ENCODE measurements around the gene ONECUT2. TPM values are rescaled to one million over a fixed set of nuclear protein-coding genes. Genes with fewer than 3 reads are reported as not detected.

ONECUT2 gene
- total and polyA plus RNA-seq, 2 experiments from 2014 or later = 0.82 to 1.7 TPM

GRCh38 chr18:57416542-57416941 is 18.6 kb upstream of the ONECUT2 start (continued):
- TF ChIP-seq ZNF462 (CRISPR knock-in tag; IDR thresholded peaks at IDR 0.05) (no peak), NANOG (IDR thresholded peaks at IDR 0.05; ENCODE audit: borderline replicate concordance) (no peak), EZH2phosphoT487 (IDR thresholded peaks at IDR 0.05; ENCODE audit: unreplicated experiment) (no peak)

- Histone ChIP-seq H3K27me3 (ENCODE audit: insufficient read depth) (peaks cover 37% of the 10 kb centered on the region), H3K9me2 (ENCODE audit: insufficient read depth) (no peaks in the 10 kb centered on the region), H3K4me2 (no peak overlapping the region), H3K4me1 (ENCODE audit: insufficient read depth) (no peaks in the 10 kb centered on the region), H3K4me3 (no peak overlapping the region), H3K27ac (ENCODE audit: low read depth) (no peak overlapping the region), H3F3A (replicated peaks; ENCODE audit: low read depth) (0 out of 2 replicates have a peak, but pooled peaks cover 3% of the 10 kb centered on the region), H4K20me1 (replicated peaks; ENCODE audit: insufficient read depth) (no peaks in the 10 kb centered on the region), H2AFZ (no peak overlapping the region), H3K36me3 (ENCODE audit: insufficient read depth) (no peaks in the 10 kb centered on the region), H3K79me2 (replicated peaks; ENCODE audit: insufficient read depth) (no peaks in the 10 kb centered on the region)
- Mint-ChIP-seq H3K9me3 (no peaks in the 10 kb centered on the region), H3K36me3 (ENCODE audit: low read depth) (no peaks in the 10 kb centered on the region), H3K4me3 (no peak overlapping the region), H3K27ac (no peak overlapping the region), H3K4me1 (peaks cover 3% of the 10 kb centered on the region; the same call in 2 of the 3 replicates), H3K27me3 (ENCODE audit: insufficient read depth, low read depth, poor library complexity) (peaks cover 19% of the 10 kb centered on the region)
- TF ChIP-seq ZNF331 (CRISPR knock-in tag; IDR thresholded peaks at IDR 0.05; ENCODE audit: low read depth) (no peak), CTCF (conservative IDR thresholded peaks at IDR 0.05; ENCODE audit: low read depth in 2 of 2) (no peak), JUNB (IDR thresholded peaks at IDR 0.05; ENCODE audit: unreplicated experiment) (no peak)
- DNase-seq (ENCODE audit: low spot score) (no peak), ATAC-seq (no peak)
Measured at GRCh38 chr18:57422313-57422872, 12.8 kb upstream of the ONECUT2 start.
